HCT116 (cell line): ENCODE data around the gene MAB21L3. TPM values are rescaled to one million over a fixed set of nuclear protein-coding genes. Genes with fewer than 3 reads are reported as not detected.

Source experiments
- ATAC-seq: fragments of 200-7000 bp; cut with Tn5 transposase; 2 replicates; pipeline ENCODE4 v1.9.1; 2020; ENCODE audit warnings: mild to moderate bottlenecking, moderate library complexity
- BruUV-seq: library from RNA; stranded (reverse); fragments of 400-500 nt; replicated peaks from 2 replicates; lab custom pipeline; 2021; lab: Mats Ljungman, UMichigan
- CTCF ChIA-PET: fragments of 300-600 bp; sonication (Branson Sonifier 250); formaldehyde crosslinking; loops from one replicate; lab custom pipeline; 2021; ENCODE audit warnings: antibody characterized with exemption; lab: Charles Lee
- POLR2A ChIA-PET: fragments of 300-600, 350-600 bp; sonication (Branson Sonifier 250); formaldehyde crosslinking; loops from one replicate; lab custom pipeline; 2021; ENCODE audit warnings: antibody characterized with exemption; lab: Charles Lee
- RAD21 ChIA-PET, 2 experiments: fragments of 300-600 bp; sonication (Branson Sonifier 250); formaldehyde crosslinking; loops; one replicate each; lab custom pipeline; 2023; ENCODE audit warnings: low total read pairs in 2 of 2; ENCODE audit not compliant: uncharacterized antibody in 2 of 2, unreplicated experiment in 2 of 2, low non-redundant PET in 1 of 2; lab: Charles Lee
- DNase-seq: peaks from one replicate; pipeline ENCODE4 v3.0.0-alpha.2; 2010; ENCODE audit warnings: low read depth, low spot score
- H2AFZ ChIP-seq: fragments of 200-600 bp; shearing (Covaris generic), sonication (generic); 2 replicates; pipeline ENCODE4 v1.6.1; 2017; ENCODE audit warnings: low read depth, mixed run types, mixed read lengths, antibody characterized with exemption, low read length; ENCODE audit not compliant: poor library complexity, severe bottlenecking
- H3K27ac ChIP-seq: 2 replicates; pipeline ENCODE4 v1.5.1; 2012; ENCODE audit warnings: low read depth, low read length
- H3K27me3 ChIP-seq: fragments of 200-600 bp; sonication (generic); 2 replicates; pipeline ENCODE4 v1.6.1; 2016; ENCODE audit warnings: mixed run types, low read length, mixed read lengths; ENCODE audit not compliant: insufficient read depth
- H3K36me3 ChIP-seq, 2 experiments: fragments of 200-500 bp in 1 of 2; fragments of 200-600 bp in 1 of 2; sonication (Bioruptor generic) in 1 of 2; sonication (generic) in 1 of 2; 2 replicates each; pipeline versions ENCODE4 v1.5.1 to v1.6.1; 2014 to 2016; ENCODE audit warnings: low read length in 2 of 2, inconsistent platforms in 1 of 2, mixed read lengths in 1 of 2, mixed run types in 1 of 2; ENCODE audit not compliant: insufficient read depth in 2 of 2, control insufficient read depth in 1 of 2
- H3K4me1 ChIP-seq, 2 experiments: fragments of 200-600 bp in 1 of 2; sonication (generic) in 1 of 2; 2 replicates each; pipeline versions ENCODE4 v1.5.1 to v1.6.1; 2012 to 2017; ENCODE audit warnings: low read length in 2 of 2, inconsistent platforms in 1 of 2, mild to moderate bottlenecking in 1 of 2, mixed read lengths in 1 of 2, mixed run types in 1 of 2, moderate library complexity in 1 of 2; ENCODE audit not compliant: insufficient read depth in 2 of 2, control insufficient read depth in 1 of 2
- H3K4me2 ChIP-seq: fragments of 200-600 bp; sonication (generic); 2 replicates; pipeline ENCODE4 v1.6.1; 2017; ENCODE audit warnings: mixed run types, low read length, mixed read lengths
- H3K4me3 ChIP-seq, 2 experiments: fragments of 200-600 bp in 1 of 2; sonication (generic) in 1 of 2; replicated peaks in 1 of 2; 2 replicates each; pipeline ENCODE4 v1.5.1; 2011 to 2016; ENCODE audit warnings: low read length in 2 of 2, control low read depth in 1 of 2, low read depth in 1 of 2, mild to moderate bottlenecking in 1 of 2, mixed read lengths in 1 of 2, mixed run types in 1 of 2
- H3K79me2 ChIP-seq: fragments of 200-600 bp; sonication (generic); 2 replicates; pipeline ENCODE4 v1.6.1; 2017; ENCODE audit warnings: mild to moderate bottlenecking, mixed run types, low read length, moderate library complexity, mixed read lengths; ENCODE audit not compliant: insufficient read depth
- H3K9ac ChIP-seq: fragments of 200-600 bp; sonication (generic); 2 replicates; pipeline ENCODE4 v1.6.1; 2016; ENCODE audit warnings: low read length, mixed read lengths
- H3K9me2 ChIP-seq: fragments of 200-600 bp; sonication (generic), shearing (Covaris generic); 2 replicates; pipeline ENCODE4 v1.6.1; 2017; ENCODE audit warnings: mixed run types, mild to moderate bottlenecking, moderate library complexity; ENCODE audit not compliant: insufficient read depth
- H3K9me3 ChIP-seq, 2 experiments: fragments of 200-500 bp in 1 of 2; fragments of 200-600 bp in 1 of 2; sonication (Bioruptor generic) in 1 of 2; sonication (generic) in 1 of 2; 2 replicates each; pipeline ENCODE4 v1.6.1; 2014 to 2017; ENCODE audit warnings: low read length in 2 of 2, mixed read lengths in 2 of 2, inconsistent platforms in 1 of 2, low read depth in 1 of 2, mild to moderate bottlenecking in 1 of 2, mixed run types in 1 of 2, moderate library complexity in 1 of 2; ENCODE audit not compliant: control insufficient read depth in 1 of 2, insufficient read depth in 1 of 2
- H4K20me1 ChIP-seq: fragments of 200-600 bp; sonication (generic), shearing (Covaris generic); 2 replicates; pipeline ENCODE4 v1.6.1; 2017; ENCODE audit warnings: mixed run types, mild to moderate bottlenecking, moderate library complexity; ENCODE audit not compliant: insufficient read depth
- CBX3 ChIP-seq: IDR thresholded peaks from 2 replicates; pipeline ENCODE4 v1.6.1; 2012; ENCODE audit warnings: low read depth
- CEBPB ChIP-seq: IDR thresholded peaks from 2 replicates; pipeline ENCODE4 v1.6.1; 2012; ENCODE audit warnings: low read depth
- EGR1 ChIP-seq: IDR thresholded peaks from 2 replicates; pipeline ENCODE4 v1.6.1; 2012; ENCODE audit warnings: low read depth
- EZH2 ChIP-seq: fragments of 200-600 bp; sonication (generic); IDR thresholded peaks from 2 replicates; pipeline ENCODE4 v1.6.1; 2017; ENCODE audit warnings: antibody characterized with exemption, mixed run types
- EZH2phosphoT487 ChIP-seq: fragments of 200-600 bp; IDR thresholded peaks from 2 replicates; pipeline ENCODE4 v1.6.1; 2018; ENCODE audit warnings: antibody characterized with exemption, borderline replicate concordance
- FOSL1 ChIP-seq: IDR thresholded peaks from 2 replicates; pipeline ENCODE4 v1.6.1; 2012; ENCODE audit warnings: low read depth
- POLR2A ChIP-seq: IDR thresholded peaks from 2 replicates; pipeline ENCODE4 v1.7.0; 2011; ENCODE audit warnings: borderline replicate concordance; ENCODE audit not compliant: insufficient read depth, insufficient read length; ENCODE audit errors: extremely low read depth
- RAD21 ChIP-seq: IDR thresholded peaks from 2 replicates; pipeline ENCODE4 v1.6.1; 2012; ENCODE audit warnings: low read depth, mild to moderate bottlenecking
- SP1 ChIP-seq: IDR thresholded peaks from 2 replicates; pipeline ENCODE4 v1.6.1; 2012; ENCODE audit warnings: low read depth
- SRF ChIP-seq: IDR thresholded peaks from 2 replicates; pipeline ENCODE4 v1.6.1; 2012; ENCODE audit warnings: low read depth
- TCF7L2 ChIP-seq: IDR thresholded peaks from 2 replicates; pipeline ENCODE4 v1.7.0; 2011; ENCODE audit warnings: borderline replicate concordance, inconsistent platforms; ENCODE audit not compliant: insufficient read depth, insufficient read length; ENCODE audit errors: extremely low read depth
- YY1 ChIP-seq: IDR thresholded peaks from 2 replicates; pipeline ENCODE4 v1.6.1; 2011; ENCODE audit warnings: low read length, low read depth, moderate library complexity, mild to moderate bottlenecking; ENCODE audit not compliant: insufficient replicate concordance; ENCODE audit errors: extremely low read depth
- ZFX ChIP-seq: fragments of 450-650 bp; IDR thresholded peaks from 2 replicates; pipeline ENCODE4 v1.6.1; 2017
- ZNF274 ChIP-seq: fragments of 200-500 bp; sonication (Bioruptor generic); IDR thresholded peaks from 2 replicates; pipeline ENCODE4 v1.6.1; 2014; ENCODE audit warnings: mild to moderate bottlenecking, low read depth, low read length, inconsistent platforms
- intact Hi-C: fragments of 100-400 bp; cut with micrococcal nuclease; formaldehyde crosslinking; loops from 2 replicates; pipeline ENCODE4 v1.10.0; 2022
- total RNA-seq: library from RNA; stranded (reverse); gene quantifications from one replicate; pipeline ENCODE4 v1.2.1, GENCODE V29; 2021; ENCODE audit not compliant: unreplicated experiment
- TF ChIP-seq, protein P1 (sequence below): IDR thresholded peaks from 2 replicates; pipeline ENCODE4 v1.6.1; 2012
- TF ChIP-seq, protein P2 (sequence below): IDR thresholded peaks from 2 replicates; pipeline ENCODE4 v1.6.1; 2012; ENCODE audit warnings: low read depth
- TF ChIP-seq, protein P3 (sequence below): IDR thresholded peaks from 2 replicates; pipeline ENCODE4 v1.6.1; 2012
- TF ChIP-seq, protein P4 (sequence below), 3 experiments: fragments of 200-600 bp in 1 of 3; sonication (generic) in 1 of 3; IDR thresholded peaks in 2 of 3; conservative IDR thresholded peaks in 1 of 3; 2 replicates each; pipeline ENCODE4 v1.5.1; 2012 to 2017; ENCODE audit warnings: low read depth in 2 of 3, low read length in 2 of 3, antibody characterized with exemption in 1 of 3, borderline replicate concordance in 1 of 3, control low read depth in 1 of 3, mild to moderate bottlenecking in 1 of 3, mixed read lengths in 1 of 3, mixed run types in 1 of 3, moderate library complexity in 1 of 3; ENCODE audit not compliant: insufficient read depth in 1 of 3

The MAB21L3 gene
- total RNA-seq, 1 experiment from 2014 or later, result not detected

DNA sequence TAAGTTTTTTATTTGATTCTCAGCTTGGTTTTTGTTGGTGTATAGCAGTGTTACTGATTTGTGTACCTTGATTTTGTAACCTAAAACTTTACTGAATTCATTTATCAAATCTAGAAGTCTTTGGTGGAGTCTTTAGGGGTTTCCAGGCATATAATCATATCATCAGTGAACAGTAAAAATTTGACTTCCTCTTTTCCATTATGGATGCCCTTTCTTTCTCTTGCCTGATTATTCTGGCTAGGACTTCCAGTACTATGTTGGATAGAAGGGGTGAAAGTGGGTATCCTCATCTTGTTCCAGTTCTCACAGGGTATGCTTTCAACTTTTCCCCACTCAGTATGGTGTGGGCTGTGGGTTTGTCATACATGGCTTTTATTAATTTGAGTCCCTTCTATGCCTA, 23.6 kb upstream of the MAB21L3 start (continued):
- TF ChIP-seq, protein P1, sequence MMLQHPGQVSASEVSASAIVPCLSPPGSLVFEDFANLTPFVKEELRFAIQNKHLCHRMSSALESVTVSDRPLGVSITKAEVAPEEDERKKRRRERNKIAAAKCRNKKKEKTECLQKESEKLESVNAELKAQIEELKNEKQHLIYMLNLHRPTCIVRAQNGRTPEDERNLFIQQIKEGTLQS, result no peak
- TF ChIP-seq EGR1 (no peak), ZFX (no peak)
- TF ChIP-seq, all 23 proteins: peak for 0

DNA sequence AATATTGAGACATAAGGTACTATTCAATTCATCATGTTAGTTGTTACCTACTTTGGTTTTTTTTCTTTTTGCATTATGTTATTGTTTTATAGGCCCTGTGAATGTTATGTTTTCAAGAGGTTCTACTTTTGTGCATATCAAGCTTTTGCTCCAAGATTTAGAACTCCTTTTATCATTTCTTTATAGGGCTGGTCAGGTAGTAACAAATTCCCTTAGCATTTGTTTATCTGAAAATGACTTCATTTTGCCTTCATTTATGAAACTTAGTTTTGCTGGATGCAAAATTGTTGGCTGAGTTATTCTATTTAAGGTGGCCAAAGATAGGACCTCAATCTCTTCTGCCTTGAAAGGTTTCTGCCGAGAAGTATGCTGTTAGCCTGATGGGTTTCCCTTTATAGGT, 21.3 kb upstream of the MAB21L3 start:
- Histone ChIP-seq H4K20me1 (no peaks in the 10 kb centered on the region), H3K9ac (no peak overlapping the region)

More for the DNA sequence above, 21.3 kb upstream of the MAB21L3 start:
- Histone ChIP-seq H3K27ac (no peak overlapping the region), H3K4me3 (no peak overlapping the region), H3K79me2 (no peaks in the 10 kb centered on the region), H3K4me2 (no peak overlapping the region), H3K4me1 (no peaks in the 10 kb centered on the region), H3K36me3 (no peaks in the 10 kb centered on the region), H2AFZ (no peak overlapping the region), H3K9me3 (no peaks in the 10 kb centered on the region), H3K9me2 (no peaks in the 10 kb centered on the region), H3K27me3 (no peaks in the 10 kb centered on the region)
- DNase-seq, result no peak
- RAD21 ChIA-PET, result no interaction called here
- BruUV-seq, result no TSS peak
- no peak for TF ChIP-seq SRF
- no peak for TF ChIP-seq EZH2phosphoT487
- TF ChIP-seq, protein P2, sequence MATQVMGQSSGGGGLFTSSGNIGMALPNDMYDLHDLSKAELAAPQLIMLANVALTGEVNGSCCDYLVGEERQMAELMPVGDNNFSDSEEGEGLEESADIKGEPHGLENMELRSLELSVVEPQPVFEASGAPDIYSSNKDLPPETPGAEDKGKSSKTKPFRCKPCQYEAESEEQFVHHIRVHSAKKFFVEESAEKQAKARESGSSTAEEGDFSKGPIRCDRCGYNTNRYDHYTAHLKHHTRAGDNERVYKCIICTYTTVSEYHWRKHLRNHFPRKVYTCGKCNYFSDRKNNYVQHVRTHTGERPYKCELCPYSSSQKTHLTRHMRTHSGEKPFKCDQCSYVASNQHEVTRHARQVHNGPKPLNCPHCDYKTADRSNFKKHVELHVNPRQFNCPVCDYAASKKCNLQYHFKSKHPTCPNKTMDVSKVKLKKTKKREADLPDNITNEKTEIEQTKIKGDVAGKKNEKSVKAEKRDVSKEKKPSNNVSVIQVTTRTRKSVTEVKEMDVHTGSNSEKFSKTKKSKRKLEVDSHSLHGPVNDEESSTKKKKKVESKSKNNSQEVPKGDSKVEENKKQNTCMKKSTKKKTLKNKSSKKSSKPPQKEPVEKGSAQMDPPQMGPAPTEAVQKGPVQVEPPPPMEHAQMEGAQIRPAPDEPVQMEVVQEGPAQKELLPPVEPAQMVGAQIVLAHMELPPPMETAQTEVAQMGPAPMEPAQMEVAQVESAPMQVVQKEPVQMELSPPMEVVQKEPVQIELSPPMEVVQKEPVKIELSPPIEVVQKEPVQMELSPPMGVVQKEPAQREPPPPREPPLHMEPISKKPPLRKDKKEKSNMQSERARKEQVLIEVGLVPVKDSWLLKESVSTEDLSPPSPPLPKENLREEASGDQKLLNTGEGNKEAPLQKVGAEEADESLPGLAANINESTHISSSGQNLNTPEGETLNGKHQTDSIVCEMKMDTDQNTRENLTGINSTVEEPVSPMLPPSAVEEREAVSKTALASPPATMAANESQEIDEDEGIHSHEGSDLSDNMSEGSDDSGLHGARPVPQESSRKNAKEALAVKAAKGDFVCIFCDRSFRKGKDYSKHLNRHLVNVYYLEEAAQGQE, result no peak
- no peak for TF ChIP-seq POLR2A
- no peak for TF ChIP-seq FOSL1
- no peak for TF ChIP-seq CBX3
- TF ChIP-seq EGR1, result no peak
- TF ChIP-seq SP1, result no peak
- TF ChIP-seq, protein P3, sequence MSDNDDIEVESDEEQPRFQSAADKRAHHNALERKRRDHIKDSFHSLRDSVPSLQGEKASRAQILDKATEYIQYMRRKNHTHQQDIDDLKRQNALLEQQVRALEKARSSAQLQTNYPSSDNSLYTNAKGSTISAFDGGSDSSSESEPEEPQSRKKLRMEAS, result no peak
- TF ChIP-seq CEBPB, result no peak
- TF ChIP-seq TCF7L2, result no peak
- TF ChIP-seq ZNF274, result no peak
- TF ChIP-seq, protein P4, sequence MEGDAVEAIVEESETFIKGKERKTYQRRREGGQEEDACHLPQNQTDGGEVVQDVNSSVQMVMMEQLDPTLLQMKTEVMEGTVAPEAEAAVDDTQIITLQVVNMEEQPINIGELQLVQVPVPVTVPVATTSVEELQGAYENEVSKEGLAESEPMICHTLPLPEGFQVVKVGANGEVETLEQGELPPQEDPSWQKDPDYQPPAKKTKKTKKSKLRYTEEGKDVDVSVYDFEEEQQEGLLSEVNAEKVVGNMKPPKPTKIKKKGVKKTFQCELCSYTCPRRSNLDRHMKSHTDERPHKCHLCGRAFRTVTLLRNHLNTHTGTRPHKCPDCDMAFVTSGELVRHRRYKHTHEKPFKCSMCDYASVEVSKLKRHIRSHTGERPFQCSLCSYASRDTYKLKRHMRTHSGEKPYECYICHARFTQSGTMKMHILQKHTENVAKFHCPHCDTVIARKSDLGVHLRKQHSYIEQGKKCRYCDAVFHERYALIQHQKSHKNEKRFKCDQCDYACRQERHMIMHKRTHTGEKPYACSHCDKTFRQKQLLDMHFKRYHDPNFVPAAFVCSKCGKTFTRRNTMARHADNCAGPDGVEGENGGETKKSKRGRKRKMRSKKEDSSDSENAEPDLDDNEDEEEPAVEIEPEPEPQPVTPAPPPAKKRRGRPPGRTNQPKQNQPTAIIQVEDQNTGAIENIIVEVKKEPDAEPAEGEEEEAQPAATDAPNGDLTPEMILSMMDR (IDR thresholded peaks at IDR 0.05 in 2 of 3, conservative IDR thresholded peaks at IDR 0.05 in 1 of 3; ENCODE audit: borderline replicate concordance in 1 of 3, insufficient read depth in 1 of 3, low read depth in 2 of 3, low read length in 2 of 3), result no peak
- TF ChIP-seq ZFX, result no peak
- TF ChIP-seq, protein P1, result no peak
- no peak for TF ChIP-seq EZH2
- TF ChIP-seq RAD21, result no peak
- TF ChIP-seq YY1, result no peak
- POLR2A ChIA-PET, result interaction anchor here (0.6 kb wide), 1 partner anchor 315 kb away, joined by 3 read pairs; no protein-coding TSS in a partner anchor
- intact Hi-C loops, result no loop called here
- no peak for ATAC-seq
- CTCF ChIA-PET, result no interaction called here
